ENCODE measurements around the gene DYNLT4.
"Not testable (repeated sequence)": the region's sequence is repeated elsewhere in the genome, so short reads cannot be mapped to it uniquely, and the experiment has no call there.

The DYNLT4 gene

DNA sequence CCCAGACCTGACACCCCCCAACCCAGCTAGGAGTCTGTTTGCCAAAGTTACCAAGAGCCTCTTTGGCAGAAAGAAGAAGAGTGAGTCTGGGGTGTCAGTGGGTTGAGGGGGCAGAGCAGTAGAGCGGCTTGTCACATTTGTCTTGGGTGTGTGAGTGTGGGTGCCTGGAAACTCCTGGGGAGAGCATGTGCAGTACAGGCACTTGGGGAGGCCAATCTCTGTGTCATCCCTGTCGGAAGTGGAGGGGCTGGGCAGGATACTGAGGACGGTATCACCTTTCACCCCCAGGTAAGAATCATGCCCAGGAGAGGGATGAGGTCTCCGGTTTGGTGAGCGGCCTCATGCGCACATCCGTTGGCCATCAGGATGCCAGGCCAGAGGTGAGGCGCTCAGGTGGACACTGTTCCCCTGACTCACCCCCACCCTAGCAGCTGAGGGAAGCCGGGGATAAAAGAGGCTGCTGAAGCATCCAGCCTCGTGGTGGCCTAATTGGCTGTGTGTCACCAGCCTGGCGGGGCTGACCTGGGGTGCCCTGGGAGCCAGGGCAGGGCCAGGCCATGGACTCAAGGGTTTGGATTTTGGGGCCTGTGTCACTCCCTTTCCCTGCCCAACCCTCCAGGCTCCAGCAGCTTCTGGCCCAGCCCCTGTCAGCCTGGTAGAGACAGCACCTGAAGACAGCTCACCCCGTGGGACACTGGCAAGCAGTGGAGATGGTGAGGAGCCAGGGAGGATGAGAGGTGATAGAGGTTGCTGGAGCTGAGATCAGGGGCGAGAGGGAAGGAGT, 3.6 kb downstream of the DYNLT4 start:
- DNase-seq (ENCODE audit: insufficient read length, low spot score) (no peak), FAIRE-seq (no peak)
- no peak for TF ChIP-seq POLR2A (IDR thresholded peaks at IDR 0.05; ENCODE audit: low read depth, low read length)
- TF ChIP-seq SPI1 (IDR thresholded peaks at IDR 0.05; ENCODE audit: low read depth, low read length): no peak
- no peak for TF ChIP-seq POU2F2 (IDR thresholded peaks at IDR 0.05; ENCODE audit: low read depth, low read length)
- TF ChIP-seq POLR2AphosphoS5 (IDR thresholded peaks at IDR 0.05; ENCODE audit: low read depth, low read length): no peak
- TF ChIP-seq PAX5 (IDR thresholded peaks at IDR 0.05; ENCODE audit: insufficient read depth, low read length, severe bottlenecking): no peak
- no peak for TF ChIP-seq TAF1 (IDR thresholded peaks at IDR 0.05; ENCODE audit: low read depth, low read length)

DNA sequence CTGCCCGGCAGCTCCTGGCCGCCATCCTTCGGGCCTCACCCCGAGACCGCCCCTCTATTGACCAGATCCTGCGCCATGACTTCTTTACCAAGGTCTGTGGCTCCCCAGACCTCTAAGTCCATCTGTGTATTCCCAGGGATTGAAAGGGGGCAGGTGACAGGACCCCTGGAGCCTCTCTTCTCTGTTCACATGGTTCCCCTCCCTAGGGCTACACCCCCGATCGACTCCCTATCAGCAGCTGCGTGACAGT, 4.2 kb downstream of the DYNLT4 start:
- FAIRE-seq (no peak), DNase-seq (ENCODE audit: insufficient read length, low spot score) (no peak)
- TF ChIP-seq PAX5 (IDR thresholded peaks at IDR 0.05; ENCODE audit: insufficient read depth, low read length, severe bottlenecking) (no peak), POU2F2 (IDR thresholded peaks at IDR 0.05; ENCODE audit: low read depth, low read length) (no peak), POLR2A (IDR thresholded peaks at IDR 0.05; ENCODE audit: low read depth, low read length) (no peak), POLR2AphosphoS5 (IDR thresholded peaks at IDR 0.05; ENCODE audit: low read depth, low read length) (no peak), TAF1 (IDR thresholded peaks at IDR 0.05; ENCODE audit: low read depth, low read length) (no peak), SPI1 (IDR thresholded peaks at IDR 0.05; ENCODE audit: low read depth, low read length) (no peak)

DNA sequence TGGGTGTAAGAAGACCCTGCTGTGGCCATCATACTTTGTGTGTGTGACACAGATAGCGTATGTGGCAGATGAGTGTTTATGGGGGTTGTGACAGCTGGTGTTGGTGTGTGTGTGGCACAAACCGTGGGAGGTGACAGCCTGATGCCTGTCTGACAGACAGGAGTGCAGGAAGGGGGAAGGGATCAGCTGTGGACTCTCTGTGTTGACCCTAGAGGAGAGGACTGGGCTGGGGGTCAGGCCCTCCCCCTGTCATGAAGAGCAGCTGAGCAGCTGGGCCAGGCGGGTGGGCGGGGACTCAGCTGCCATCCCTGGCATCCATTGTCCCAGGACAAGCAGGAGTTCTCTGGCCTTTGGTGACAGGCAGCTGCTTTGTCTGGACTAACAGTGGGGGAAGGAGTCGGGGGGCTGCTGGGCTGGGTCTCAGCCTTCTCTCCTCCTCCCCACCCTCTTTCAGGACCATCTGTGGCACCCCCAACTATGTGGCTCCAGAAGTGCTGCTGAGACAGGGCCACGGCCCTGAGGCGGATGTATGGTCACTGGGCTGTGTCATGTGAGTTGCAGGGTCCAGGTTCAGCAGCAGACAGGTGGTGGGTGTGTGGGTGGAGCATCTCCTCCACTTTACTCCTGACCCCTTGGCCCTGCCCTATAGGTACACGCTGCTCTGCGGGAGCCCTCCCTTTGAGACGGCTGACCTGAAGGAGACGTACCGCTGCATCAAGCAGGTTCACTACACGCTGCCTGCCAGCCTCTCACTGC, 4.7 kb downstream of the DYNLT4 start:
- TF ChIP-seq POU2F2 (IDR thresholded peaks at IDR 0.05; ENCODE audit: low read depth, low read length): no peak
- TF ChIP-seq POLR2AphosphoS5 (IDR thresholded peaks at IDR 0.05; ENCODE audit: low read depth, low read length): no peak; the same call in 1 of the 2 replicates
- no peak for DNase-seq (ENCODE audit: insufficient read length, low spot score)
- FAIRE-seq: peak; percentile 69

DNA sequence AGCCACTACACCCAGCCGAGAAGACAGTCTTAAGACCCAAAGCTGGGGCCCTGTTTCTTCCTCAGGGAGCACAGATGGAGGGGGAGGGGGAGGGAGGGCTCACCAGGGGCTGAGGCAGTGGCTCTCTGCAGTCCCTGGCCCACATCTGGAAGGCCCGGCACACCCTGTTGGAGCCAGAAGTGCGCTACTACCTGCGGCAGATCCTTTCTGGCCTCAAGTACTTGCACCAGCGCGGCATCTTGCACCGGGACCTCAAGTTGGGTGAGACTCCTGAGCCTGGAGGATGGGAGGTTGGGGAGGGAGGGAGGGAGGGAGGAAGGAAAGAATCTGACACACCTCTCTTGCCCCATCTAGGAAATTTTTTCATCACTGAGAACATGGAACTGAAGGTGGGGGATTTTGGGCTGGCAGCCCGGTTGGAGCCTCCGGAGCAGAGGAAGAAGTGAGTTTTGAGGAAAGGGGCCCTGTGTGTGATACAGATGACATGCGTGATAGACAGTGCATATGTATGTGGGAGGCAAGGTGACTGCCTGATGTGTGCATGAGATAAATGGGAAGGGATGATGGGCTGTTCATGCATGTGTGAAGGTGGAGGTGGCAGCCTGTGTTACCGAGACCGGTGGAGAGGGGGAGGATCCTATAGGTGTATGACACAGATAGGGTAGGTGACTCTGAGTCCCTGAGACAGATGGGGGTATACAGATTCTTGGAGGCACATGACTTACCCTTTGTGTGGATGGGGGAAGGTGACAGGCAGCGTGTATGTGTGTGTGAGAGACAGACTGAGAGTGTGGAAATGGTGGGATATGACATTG, 5.5 kb downstream of the DYNLT4 start:
- FAIRE-seq (peak; percentile 93), DNase-seq (ENCODE audit: insufficient read length, low spot score) (no peak)
- TF ChIP-seq POU2F2 (IDR thresholded peaks at IDR 0.05; ENCODE audit: low read depth, low read length) (peak; percentile 23; the same call in 1 of the 2 replicates), SPI1 (IDR thresholded peaks at IDR 0.05; ENCODE audit: low read depth, low read length) (no peak)

DNA sequence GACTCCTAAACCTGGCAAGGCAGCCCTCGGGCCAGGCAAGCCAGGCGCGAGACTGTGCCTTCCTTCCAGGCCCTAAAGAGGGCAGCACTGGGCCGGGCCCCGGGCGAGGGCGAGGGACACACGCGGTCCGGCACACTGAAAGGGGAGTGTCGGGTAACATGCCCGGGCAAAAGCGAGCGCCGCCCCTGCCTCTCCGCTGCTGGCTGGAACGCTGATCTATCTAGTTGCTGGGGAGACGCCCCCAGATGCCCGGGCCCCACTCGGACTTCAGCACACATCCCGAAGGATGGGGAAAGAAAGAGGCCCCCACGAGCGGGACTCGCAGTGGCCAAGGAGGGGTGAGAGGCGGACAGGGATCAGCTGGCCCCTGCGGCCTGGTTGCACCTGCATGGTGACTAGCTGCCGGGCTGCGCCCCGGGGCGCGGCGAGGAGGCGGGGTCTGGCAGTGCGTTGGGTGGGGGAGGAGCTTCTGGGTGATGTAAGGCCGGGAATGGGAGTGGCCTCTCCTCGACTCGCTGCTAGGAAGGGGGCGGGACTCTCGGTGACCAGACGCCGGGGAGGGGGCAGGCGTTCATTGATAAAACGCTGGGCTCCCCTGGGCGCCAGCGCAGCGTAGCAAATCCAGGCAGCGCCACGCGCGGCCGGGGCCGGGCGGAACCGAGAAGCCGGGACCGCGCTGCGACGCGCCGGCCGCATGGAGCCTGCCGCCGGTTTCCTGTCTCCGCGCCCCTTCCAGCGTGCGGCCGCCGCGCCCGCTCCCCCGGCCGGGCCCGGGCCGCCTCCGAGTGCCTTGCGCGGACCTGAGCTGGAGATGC, 7.2 kb downstream of the DYNLT4 start, which contains the start of gene PLK3:
TSS of gene PLK3 (plus strand) at position 608 of the 815 bp plus-strand sequence. CDS start at position 695, 87 bp downstream.
- DNase-seq (ENCODE audit: insufficient read length, low spot score) (peak; percentile 96), FAIRE-seq (peak; percentile 99)
- TF ChIP-seq POLR2AphosphoS5 (IDR thresholded peaks at IDR 0.05; ENCODE audit: low read depth, low read length): peak; percentile 85
- 0 out of 2 replicates have a peak, but pooled peaks have one; percentile 2 for TF ChIP-seq SPI1 (IDR thresholded peaks at IDR 0.05; ENCODE audit: low read depth, low read length)
- peak; percentile 63 for TF ChIP-seq PAX5 (IDR thresholded peaks at IDR 0.05; ENCODE audit: insufficient read depth, low read length, severe bottlenecking)
- TF ChIP-seq TAF1 (IDR thresholded peaks at IDR 0.05; ENCODE audit: low read depth, low read length): peak; percentile 63
- peak; percentile 18; the same call in 1 of the 2 replicates for TF ChIP-seq POU2F2 (IDR thresholded peaks at IDR 0.05; ENCODE audit: low read depth, low read length)
- peak; percentile 85 for TF ChIP-seq POLR2A (IDR thresholded peaks at IDR 0.05; ENCODE audit: low read depth, low read length)

DNA sequence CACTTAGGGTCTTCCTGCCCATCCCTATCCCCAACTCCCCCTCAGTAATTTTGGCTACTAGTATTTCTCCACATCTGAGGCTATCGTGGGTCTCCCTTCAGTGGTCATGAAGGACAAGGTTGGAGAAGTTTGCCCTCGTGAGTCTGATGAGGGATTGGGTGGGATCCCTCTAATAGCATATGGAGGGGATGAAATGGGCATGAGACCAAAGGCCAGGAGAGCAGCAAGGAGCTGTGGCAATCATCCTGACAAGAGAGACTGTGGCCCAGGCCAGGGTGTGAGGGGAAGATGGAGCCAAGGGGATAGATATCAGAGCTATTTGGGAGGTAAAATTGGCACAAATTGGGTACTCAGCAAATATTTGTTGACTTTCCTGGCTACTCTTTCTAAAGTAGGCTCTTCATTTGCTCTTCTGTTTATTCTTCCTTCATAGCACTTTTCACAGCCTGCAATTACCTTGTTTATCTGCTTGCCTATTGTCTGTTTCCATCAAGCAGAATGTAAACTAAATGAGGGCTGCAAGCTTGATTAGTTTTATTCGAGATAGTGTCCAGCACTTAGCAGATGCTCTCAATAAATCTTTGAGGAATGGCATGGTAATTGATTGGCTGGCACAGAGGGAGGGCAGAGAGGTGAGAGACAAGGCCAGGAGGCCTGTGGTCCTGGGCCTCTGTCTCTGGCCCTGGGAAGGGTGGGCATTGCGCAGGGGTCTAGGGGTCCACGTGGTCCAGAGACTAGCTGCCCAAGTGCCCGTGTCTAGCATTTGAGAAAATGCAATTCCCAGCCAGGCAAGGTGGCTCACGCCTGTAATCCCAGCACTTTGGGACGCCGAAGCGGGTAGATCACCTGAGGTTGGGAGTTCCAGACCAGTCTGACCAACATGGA, 8.4 kb downstream of the DYNLT4 start:
- TF ChIP-seq POLR2AphosphoS5 (IDR thresholded peaks at IDR 0.05; ENCODE audit: low read depth, low read length) (no peak), PAX5 (IDR thresholded peaks at IDR 0.05; ENCODE audit: insufficient read depth, low read length, severe bottlenecking) (no peak), POLR2A (IDR thresholded peaks at IDR 0.05; ENCODE audit: low read depth, low read length) (no peak), SPI1 (IDR thresholded peaks at IDR 0.05; ENCODE audit: low read depth, low read length) (no peak), POU2F2 (IDR thresholded peaks at IDR 0.05; ENCODE audit: low read depth, low read length) (no peak), TAF1 (IDR thresholded peaks at IDR 0.05; ENCODE audit: low read depth, low read length) (no peak)
- FAIRE-seq: peak; percentile 65
- no peak for DNase-seq (ENCODE audit: insufficient read length, low spot score)

DNA sequence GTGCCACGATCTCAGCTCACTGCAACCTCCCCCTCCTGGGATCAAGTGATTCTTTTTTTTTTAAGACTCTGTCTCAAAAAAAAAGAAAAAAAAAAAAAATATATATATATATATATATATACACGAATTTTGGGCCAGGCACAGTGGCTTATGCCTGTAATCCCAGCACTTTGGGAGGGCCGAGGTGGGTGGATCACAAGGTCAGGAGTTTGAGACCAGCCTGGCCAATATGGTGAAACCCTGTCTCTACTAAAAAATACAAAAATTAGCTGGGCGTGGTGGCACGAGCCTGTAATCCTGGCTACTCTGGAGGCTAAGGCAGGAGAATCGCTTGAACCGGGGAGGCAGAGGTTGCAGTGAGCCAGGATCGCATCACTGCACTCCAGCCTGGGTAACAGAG, 9.3 kb downstream of the DYNLT4 start:
- not testable (repeated sequence) for DNase-seq (ENCODE audit: insufficient read length, low spot score); FAIRE-seq

DNA sequence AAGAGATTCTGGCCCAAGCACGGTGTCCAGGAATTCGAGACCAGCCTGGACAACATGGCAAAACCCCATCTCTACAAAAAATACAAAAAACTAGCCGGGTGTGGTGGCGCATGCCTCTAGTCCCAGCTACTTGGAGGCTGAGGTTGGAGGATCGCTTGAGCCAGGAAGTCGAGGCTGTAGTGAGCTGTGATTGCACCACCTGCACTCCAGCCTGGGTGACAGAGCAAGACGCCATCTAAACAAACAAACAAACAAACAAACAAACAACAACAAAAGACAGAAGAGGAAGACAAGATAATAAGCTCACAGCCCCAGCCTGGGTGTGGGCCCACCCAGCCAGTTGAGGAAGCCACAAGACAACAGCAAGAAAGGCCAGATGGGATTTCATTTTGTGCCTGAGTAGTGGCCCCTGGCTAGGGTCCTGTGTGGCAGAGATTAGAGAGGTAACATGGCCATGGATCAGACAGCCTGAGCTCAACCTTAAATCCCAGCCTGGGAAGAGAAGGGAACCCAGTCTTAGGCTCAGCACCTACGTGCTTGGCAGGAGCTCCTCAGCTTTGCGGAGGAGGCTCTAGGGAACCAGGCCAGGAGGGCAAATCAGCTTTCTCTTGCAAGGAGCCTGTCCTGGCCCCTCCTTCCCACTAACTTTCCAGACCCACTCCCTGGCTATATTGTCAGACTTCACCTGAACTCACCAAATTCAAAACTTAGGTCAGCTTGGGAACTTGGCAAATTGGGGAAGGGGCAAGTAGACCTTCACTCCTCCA, 14.2 kb downstream of the DYNLT4 start:
- DNase-seq (ENCODE audit: insufficient read length, low spot score): no peak
- TF ChIP-seq PAX5 (IDR thresholded peaks at IDR 0.05; ENCODE audit: insufficient read depth, low read length, severe bottlenecking) (no peak), POLR2AphosphoS5 (IDR thresholded peaks at IDR 0.05; ENCODE audit: low read depth, low read length) (no peak), POLR2A (IDR thresholded peaks at IDR 0.05; ENCODE audit: low read depth, low read length) (no peak), TAF1 (IDR thresholded peaks at IDR 0.05; ENCODE audit: low read depth, low read length) (no peak), POU2F2 (IDR thresholded peaks at IDR 0.05; ENCODE audit: low read depth, low read length) (no peak)
- FAIRE-seq: no peak
